IMR-90 (cell line): Measurements from ENCODE around the gene CDR2. TPM values are rescaled to one million over a fixed set of nuclear protein-coding genes. Genes with fewer than 3 reads are reported as not detected.
A peak's percentile ranks its signal among the peaks of the same experiment; 100 is the strongest.

Source experiments
- ATAC-seq: fragments of 200-7000 bp; cut with Tn5 transposase; 2 replicates; pipeline ENCODE4 v1.9.1; 2020; ENCODE audit warnings: low read depth, mild to moderate bottlenecking, moderate library complexity
- BruUV-seq: library from RNA; stranded (reverse); fragments of 400-500 nt; replicated peaks from 2 replicates; lab custom pipeline; 2021; lab: Mats Ljungman, UMichigan
- CTCF ChIA-PET: fragments of 300-600 bp; formaldehyde crosslinking; extraction: SDS; loops from one replicate; lab custom pipeline; 2021; ENCODE audit warnings: antibody characterized with exemption; lab: Yijun Ruan, JAX
- POLR2A ChIA-PET: fragments of 300-600 bp; sonication (Branson Sonifier 250); formaldehyde crosslinking; loops from one replicate; lab custom pipeline; 2022; ENCODE audit warnings: antibody characterized with exemption; ENCODE audit not compliant: unreplicated experiment; lab: Charles Lee
- DNase-seq: peaks from one replicate; pipeline ENCODE4 v3.0.0; 2013
- H2AFZ ChIP-seq: replicated peaks from 2 replicates; pipeline ENCODE3; 2013; ENCODE audit warnings: low read length, mild to moderate bottlenecking; ENCODE audit not compliant: poor library complexity
- H2AK5ac ChIP-seq: 2 replicates; pipeline ENCODE4 v1.6.1; 2013; ENCODE audit warnings: low read depth, low read length, inconsistent platforms
- H2AK9ac ChIP-seq: replicated peaks from 2 replicates; pipeline ENCODE3; 2013; ENCODE audit warnings: mild to moderate bottlenecking, low read depth, low read length, moderate library complexity; ENCODE audit not compliant: poor library complexity
- H2BK120ac ChIP-seq: 2 replicates; pipeline ENCODE4 v1.6.1; 2013; ENCODE audit warnings: low read depth, low read length, inconsistent platforms
- H2BK15ac ChIP-seq: 3 replicates; pipeline ENCODE4 v1.6.1; 2013; ENCODE audit warnings: low read depth, low read length, inconsistent platforms
- H2BK20ac ChIP-seq: 2 replicates; pipeline ENCODE4 v1.6.1; 2013; ENCODE audit warnings: low read depth, mild to moderate bottlenecking, inconsistent platforms, low read length, moderate library complexity
- H2BK5ac ChIP-seq: 2 replicates; pipeline ENCODE4 v1.6.1; 2013; ENCODE audit warnings: mild to moderate bottlenecking, low read depth, low read length, inconsistent platforms; ENCODE audit not compliant: poor library complexity, severe bottlenecking
- H3K14ac ChIP-seq: replicated peaks from 2 replicates; pipeline ENCODE4 v1.6.1; 2013; ENCODE audit warnings: low read depth, low read length, inconsistent platforms
- H3K18ac ChIP-seq: 2 replicates; pipeline ENCODE4 v1.6.1; 2013; ENCODE audit warnings: low read depth, low read length, control low read depth
- H3K23ac ChIP-seq: 2 replicates; pipeline ENCODE4 v1.6.1; 2013; ENCODE audit warnings: low read depth, low read length, inconsistent platforms
- H3K27ac ChIP-seq: 2 replicates; pipeline ENCODE4 v1.5.1; 2013; ENCODE audit warnings: mild to moderate bottlenecking, control low read depth, low read length; ENCODE audit not compliant: insufficient read depth
- H3K27me3 ChIP-seq: 2 replicates; pipeline ENCODE4 v1.6.1; 2013; ENCODE audit warnings: low read length; ENCODE audit not compliant: control insufficient read depth, insufficient read depth
- H3K36me3 ChIP-seq: 2 replicates; pipeline ENCODE4 v1.6.1; 2013; ENCODE audit warnings: low read length, mixed read lengths; ENCODE audit not compliant: control insufficient read depth, insufficient read depth
- H3K4ac ChIP-seq: 2 replicates; pipeline ENCODE4 v1.6.1; 2013; ENCODE audit warnings: low read depth, low read length, inconsistent platforms
- H3K4me1 ChIP-seq: 2 replicates; pipeline ENCODE4 v1.6.1; 2013; ENCODE audit warnings: low read length, mixed read lengths; ENCODE audit not compliant: control insufficient read depth, insufficient read depth
- H3K4me2 ChIP-seq: 2 replicates; pipeline ENCODE4 v1.6.1; 2013; ENCODE audit warnings: low read depth, mild to moderate bottlenecking, control low read depth, low read length, moderate library complexity
- H3K4me3 ChIP-seq: 2 replicates; pipeline ENCODE4 v1.5.1; 2013; ENCODE audit warnings: low read depth, mild to moderate bottlenecking, control low read depth, low read length, moderate library complexity; ENCODE audit not compliant: insufficient read depth
- H3K56ac ChIP-seq: 2 replicates; pipeline ENCODE4 v1.6.1; 2013; ENCODE audit warnings: low read length, inconsistent platforms; ENCODE audit not compliant: insufficient read depth; ENCODE audit errors: extremely low read depth
- H3K79me1 ChIP-seq, 2 experiments: 2 replicates each; pipeline ENCODE4 v1.6.1; 2013; ENCODE audit warnings: low read length in 2 of 2, inconsistent platforms in 1 of 2, low read depth in 1 of 2
- H3K9ac ChIP-seq: 2 replicates; pipeline ENCODE4 v1.6.1; 2013; ENCODE audit warnings: low read depth, low read length, control low read depth
- H3K9me1 ChIP-seq: 2 replicates; pipeline ENCODE4 v1.6.1; 2013; ENCODE audit warnings: low read length, inconsistent platforms; ENCODE audit not compliant: insufficient read depth
- H3K9me3 ChIP-seq: 2 replicates; pipeline ENCODE4 v1.6.1; 2013; ENCODE audit warnings: low read length; ENCODE audit not compliant: control insufficient read depth, insufficient read depth
- H4K20me1 ChIP-seq: 2 replicates; pipeline ENCODE4 v1.6.1; 2013; ENCODE audit warnings: low read length, inconsistent platforms; ENCODE audit not compliant: insufficient read depth
- H4K5ac ChIP-seq: 2 replicates; pipeline ENCODE4 v1.6.1; 2013; ENCODE audit warnings: mild to moderate bottlenecking, low read depth, low read length, control low read depth
- H4K8ac ChIP-seq, 2 experiments: 2 replicates each; pipeline ENCODE4 v1.6.1; 2013; ENCODE audit warnings: low read depth in 2 of 2, low read length in 2 of 2, control low read depth in 1 of 2, inconsistent platforms in 1 of 2
- H4K91ac ChIP-seq: 2 replicates; pipeline ENCODE4 v1.6.1; 2013; ENCODE audit warnings: low read depth, low read length, inconsistent platforms; ENCODE audit not compliant: insufficient read depth
- CEBPB ChIP-seq: IDR thresholded peaks from 2 replicates; pipeline ENCODE4 v1.6.1; 2012; ENCODE audit warnings: low read depth, low read length, improper control_type of control experiment
- RAD21 ChIP-seq: IDR thresholded peaks from 2 replicates; pipeline ENCODE4 v1.6.1; 2012; ENCODE audit warnings: low read length, improper control_type of control experiment
- WGBS, 2 experiments: methylation state at CpG; one replicate each; pipeline versions ENCODE4 v1.1.5 to v1.1.7; 2013; ENCODE audit warnings: missing lambda C conversion rate in 2 of 2; ENCODE audit not compliant: insufficient read length in 1 of 2; ENCODE audit errors: extremely low coverage in 2 of 2; 5-methylcytosine and 5-hydroxymethylcytosine counted together
- dilution Hi-C: fragments of 300-500 bp; cut with HindIII; formaldehyde crosslinking; loops from one replicate; pipeline ENCODE4 v1.14.3; 2018; ENCODE audit warnings: low sequenced_read_pairs; ENCODE audit not compliant: unreplicated experiment
- in situ Hi-C: fragments of 300-500 bp; cut with MboI; formaldehyde crosslinking; loops from 3 replicates; pipeline ENCODE4 v1.14.3; 2019; ENCODE audit warnings: low sequenced_read_pairs, inconsistent platforms, mixed read lengths
- intact Hi-C: fragments of 100-400 bp; cut with micrococcal nuclease; formaldehyde crosslinking; loops from 2 replicates; pipeline ENCODE4 v1.10.0; 2022
- polyA plus RNA-seq, 3 experiments: library from polyadenylated mRNA; depleted of rRNA; stranded (reverse); fragments of >200 nt; gene quantifications; 2 replicates each; pipeline ENCODE4 v1.2.3, GENCODE V29; 2012; ENCODE audit warnings: low replicate concordance in 1 of 3
- total RNA-seq: library from RNA; depleted of rRNA; stranded (reverse); fragments of >200 nt; gene quantifications from 2 replicates; pipeline ENCODE4 v1.2.3, GENCODE V29; 2012

CDR2 gene
- total and polyA plus RNA-seq, 2 of the 4 experiments (the other 2 are of a cell fraction), result 37.7 to 48.4 TPM

GRCh38 chr16:22353933-22354541 is 20.4 kb downstream of the CDR2 start:
- Histone ChIP-seq H3K4me2 (peak overlapping the region; percentile 64), H2BK5ac (peak overlapping the region; percentile 92), H3K9me1 (peaks cover 17% of the 10 kb centered on the region), H3K27me3 (no peaks in the 10 kb centered on the region), H3K14ac (peak overlapping the region; percentile 68; the same call in 1 of the 2 replicates), H2AFZ (no peak overlapping the region), H4K5ac (peak overlapping the region; percentile 58), H3K27ac (peak overlapping the region; percentile 93), H2BK15ac (no peak overlapping the region), H3K4me3 (no peak overlapping the region), H2AK9ac (no peak overlapping the region), H3K9ac (peak overlapping the region; percentile 36), H3K4ac (peak overlapping the region; percentile 73; the same call in 1 of the 2 replicates), H3K56ac (0 out of 2 replicates have a peak overlapping the region, but pooled peaks have one; percentile 8), H4K91ac (peak overlapping the region; percentile 71), H4K8ac (peak overlapping the region in 1 of 2 experiments; percentile 7; a peak in 1 of 4 replicates), H3K9me3 (no peaks in the 10 kb centered on the region), H2BK120ac (peak overlapping the region; percentile 35), H2BK20ac (peak overlapping the region; percentile 22), H3K18ac (peak overlapping the region; percentile 84), H3K79me1 (peaks cover 29 to 79% of the 10 kb centered on the region in 2 experiments), H4K20me1 (peaks cover 72% of the 10 kb centered on the region), H2AK5ac (peak overlapping the region; percentile 79), H3K36me3 (peaks cover 37% of the 10 kb centered on the region), H3K23ac (peak overlapping the region; percentile 79; the same call in 1 of the 2 replicates), H3K4me1 (peaks cover 16% of the 10 kb centered on the region)
- dilution Hi-C loops (no loop called here), intact Hi-C loops (loop anchor here (2.0 kb wide), 1 partner anchor 17 kb away; no protein-coding TSS in a partner anchor), in situ Hi-C loops (no loop called here)
- CTCF ChIA-PET, result interaction anchor here (0.8 kb wide), 1 partner anchor 10 kb away, joined by 3 read pairs; no protein-coding TSS in a partner anchor
- POLR2A ChIA-PET, result no interaction called here
- ATAC-seq (no peak), DNase-seq (no peak)
- no TSS peak for BruUV-seq
- 87% methylated on average over 3 of the region's 5 CpGs; no CpG with 5 or more reads in 1 of the 2 experiments for WGBS, 2 experiments
- TF ChIP-seq CEBPB (peak; percentile 66; the same call in 1 of the 2 replicates), RAD21 (no peak)
